ENCODE data around the gene HDAC4.

Gene HDAC4

GRCh38 chr2:239244625-239245024 is 156.2 kb downstream of the HDAC4 start:
- no peak for TF ChIP-seq CTCF (IDR thresholded peaks at IDR 0.05; ENCODE audit: control insufficient read depth, insufficient read depth, low read depth, low read length, missing control alignments)
- DNase-seq (ENCODE audit: low read depth), result no peak
- H3K4me3 ChIP-seq (ENCODE audit: control insufficient read depth, low read depth, low read length), result no peak overlapping the region

GRCh38 chr2:239241431-239241960 is 159.3 kb downstream of the HDAC4 start:
- DNase-seq (ENCODE audit: low read depth), result no peak
- no peak overlapping the region for H3K4me3 ChIP-seq (ENCODE audit: control insufficient read depth, low read depth, low read length)
- TF ChIP-seq CTCF (IDR thresholded peaks at IDR 0.05; ENCODE audit: control insufficient read depth, insufficient read depth, low read depth, low read length, missing control alignments), result no peak

- DNase-seq (ENCODE audit: low read depth), result no peak
- no peak for TF ChIP-seq CTCF (IDR thresholded peaks at IDR 0.05; ENCODE audit: control insufficient read depth, insufficient read depth, low read depth, low read length, missing control alignments)
- H3K4me3 ChIP-seq (ENCODE audit: control insufficient read depth, low read depth, low read length), result no peak overlapping the region
Measured at GRCh38 chr2:239240414-239240881, 160.4 kb downstream of the HDAC4 start.

- DNase-seq (ENCODE audit: low read depth), result no peak
- no peak overlapping the region for H3K4me3 ChIP-seq (ENCODE audit: control insufficient read depth, low read depth, low read length)
- TF ChIP-seq CTCF (IDR thresholded peaks at IDR 0.05; ENCODE audit: control insufficient read depth, insufficient read depth, low read depth, low read length, missing control alignments), result no peak
Measured at GRCh38 chr2:239239607-239240413, 161.0 kb downstream of the HDAC4 start.

GRCh38 chr2:239238839-239239606 is 161.8 kb downstream of the HDAC4 start:
- no peak overlapping the region for H3K4me3 ChIP-seq (ENCODE audit: control insufficient read depth, low read depth, low read length)
- TF ChIP-seq CTCF (IDR thresholded peaks at IDR 0.05; ENCODE audit: control insufficient read depth, insufficient read depth, low read depth, low read length, missing control alignments), result no peak
- DNase-seq (ENCODE audit: low read depth), result no peak

- TF ChIP-seq CTCF (IDR thresholded peaks at IDR 0.05; ENCODE audit: control insufficient read depth, insufficient read depth, low read depth, low read length, missing control alignments), result no peak
- DNase-seq (ENCODE audit: low read depth), result no peak
Measured at GRCh38 chr2:239238381-239238780, 162.4 kb downstream of the HDAC4 start.

More at GRCh38 chr2:239238381-239238780, 162.4 kb downstream of the HDAC4 start:
- no peak overlapping the region for H3K4me3 ChIP-seq (ENCODE audit: control insufficient read depth, low read depth, low read length)

Measured in AG09309 (cell line).